Melanocyte of skin (primary cell): ENCODE measurements around the gene CTDSPL. TPM values are rescaled to one million over a fixed set of nuclear protein-coding genes. Genes with fewer than 3 reads are reported as not detected.

ENCODE experiments used
- small RNA-seq, 2 donors: library from RNA; depleted of rRNA; stranded (forward); fragments of <200 nt; gene quantifications; one replicate each; pipeline ENCODE3, GENCODE V24; 2012
- total RNA-seq, 2 donors: library from RNA; depleted of rRNA; stranded (reverse); fragments of >200 nt; gene quantifications; 2 replicates each; pipeline ENCODE4 v1.2.3, GENCODE V29; 2012

The CTDSPL gene, protein sequence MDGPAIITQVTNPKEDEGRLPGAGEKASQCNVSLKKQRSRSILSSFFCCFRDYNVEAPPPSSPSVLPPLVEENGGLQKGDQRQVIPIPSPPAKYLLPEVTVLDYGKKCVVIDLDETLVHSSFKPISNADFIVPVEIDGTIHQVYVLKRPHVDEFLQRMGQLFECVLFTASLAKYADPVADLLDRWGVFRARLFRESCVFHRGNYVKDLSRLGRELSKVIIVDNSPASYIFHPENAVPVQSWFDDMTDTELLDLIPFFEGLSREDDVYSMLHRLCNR
- total RNA-seq: 10 to 100 TPM; 12.4 to 29.6 TPM

DNA sequence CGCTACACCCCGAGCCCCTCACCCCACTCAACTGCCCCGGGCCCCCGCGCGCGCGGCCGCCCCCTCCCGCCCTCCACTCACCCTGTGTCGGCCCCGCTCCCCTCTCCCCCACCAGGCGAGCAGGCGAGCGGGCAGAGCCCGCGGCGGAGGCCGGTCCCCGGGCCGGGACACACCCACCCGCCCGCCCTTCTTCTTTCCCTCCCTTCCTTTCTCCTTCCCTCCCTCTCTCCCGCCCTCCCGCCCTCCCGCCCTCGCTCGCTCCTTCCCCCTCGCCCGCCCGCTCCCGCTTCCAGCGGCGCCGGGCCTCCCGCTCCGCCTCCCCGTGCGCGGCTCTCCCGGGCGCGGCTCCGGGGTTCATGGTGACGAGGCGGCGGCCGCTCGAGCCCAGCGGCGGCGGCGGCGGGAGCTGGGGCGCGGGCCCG lies at the start of gene CTDSPL:
Gene CTDSPL, plus strand, starts transcription at position 261 of the 422 bp plus-strand sequence. CDS start 320 bp downstream, outside the sequence.

DNA sequence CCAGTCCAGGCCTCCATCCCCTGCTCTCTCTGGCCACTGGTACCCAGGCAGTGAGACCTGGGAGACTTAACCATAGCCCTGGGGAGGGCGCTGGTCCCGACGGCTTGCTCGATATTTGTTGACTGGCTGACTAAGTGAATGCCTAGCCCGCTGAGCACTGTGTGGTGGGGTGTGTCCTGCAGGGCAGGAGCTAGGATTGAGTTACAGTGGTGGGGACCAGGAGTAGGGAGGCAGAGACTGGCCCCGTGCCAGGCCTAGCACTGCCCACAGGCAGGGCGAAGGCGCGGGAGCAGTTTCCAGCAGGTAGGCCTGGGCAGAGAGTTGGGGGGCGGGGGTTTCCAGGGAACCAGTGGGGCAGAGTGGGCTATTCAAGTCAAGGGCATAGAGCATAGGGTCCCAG lies 128.8 kb downstream of the CTDSPL start, which contains the start of gene VILL:
Gene VILL, plus strand, starts transcription at position 260 of the 400 bp plus-strand sequence. CDS start 2,887 bp downstream, outside the sequence.

DNA sequence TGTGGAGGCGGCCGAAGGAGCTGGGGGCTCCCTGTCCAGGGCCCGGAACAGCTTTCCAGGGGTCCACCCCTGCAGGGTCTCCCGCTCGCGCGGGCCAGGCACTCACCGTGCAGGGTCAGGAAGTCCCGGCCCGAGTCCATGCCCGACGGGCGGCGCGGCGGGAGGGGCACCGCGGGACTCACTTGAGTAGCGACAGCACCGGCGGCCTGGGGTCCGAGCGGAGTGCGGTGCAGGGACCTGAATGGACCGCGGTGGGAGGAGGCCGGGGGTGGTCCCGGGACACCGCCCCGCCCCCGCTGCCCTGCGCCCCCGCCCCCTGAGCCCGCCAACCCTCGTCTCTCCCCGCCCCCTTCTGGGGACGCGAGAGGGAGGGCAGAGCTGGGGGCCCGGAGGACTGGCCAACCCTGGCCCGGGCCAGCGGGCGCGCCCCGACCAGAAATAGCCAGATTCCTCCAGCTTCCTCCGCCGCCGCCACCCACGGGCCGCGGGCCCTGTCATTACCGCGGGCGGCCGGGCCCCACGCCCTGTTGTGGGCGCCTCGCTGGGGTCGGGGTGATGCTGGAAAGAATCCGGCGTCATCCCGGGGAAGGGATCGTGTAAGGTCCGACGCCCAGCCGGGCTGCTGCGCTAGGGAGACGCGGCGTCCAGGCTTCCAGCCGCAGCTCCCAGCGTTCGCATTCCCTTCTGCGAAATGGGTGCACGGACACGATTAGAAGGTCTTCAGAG lies 167.9 kb downstream of the CTDSPL start, which contains the start of gene PLCD1:
Gene PLCD1, minus strand, starts transcription at position 243 of the 726 bp plus-strand sequence. Its CDS starts 103 bp downstream, at position 140.

Small RNAs within 50 kb of the gene (small RNA-seq; reads per million reads assigned to genes)
- gene MIR26A1 (33.3 to 40.7 reads per million in 2 donors), gene RF00019 (0 reads per million in 2 donors)

Other genes starting within 250 kb of the CTDSPL start
- gene VILL, start 128.9 kb downstream of the CTDSPL start, total RNA-seq: 1 to 10 TPM; 3.7 to 5.5 TPM
- gene PLCD1, start 167.8 kb downstream of the CTDSPL start, total RNA-seq: 10 to 100 TPM in 1 of 2 donors, 1 to 10 TPM in 1; 10.0 to 14.7 TPM
- gene DLEC1, start 177.3 kb downstream of the CTDSPL start, total RNA-seq: under 1 TPM in 1 of 2 donors, not detected in 1; under 0.01 TPM